ENCODE results near the gene EPGN.
"Not testable (repeated sequence)": the region's sequence is repeated elsewhere in the genome, so short reads cannot be mapped to it uniquely, and the experiment has no call there.

The EPGN gene

GRCh38 chr4:74338792-74339333, 30.6 kb downstream of the EPGN start:
- no peak for DNase-seq (ENCODE audit: low read depth in 2 of 2, low spot score in 1 of 2)

- no peak for DNase-seq (ENCODE audit: low read depth in 2 of 2, low spot score in 1 of 2)
Measured at GRCh38 chr4:74339501-74339900, 31.2 kb downstream of the EPGN start.

- not testable (repeated sequence) for DNase-seq (ENCODE audit: low read depth in 2 of 2, low spot score in 1 of 2)
Measured at GRCh38 chr4:74340421-74340820, 32.2 kb downstream of the EPGN start.

- no peak for DNase-seq (ENCODE audit: low read depth in 2 of 2, low spot score in 1 of 2)
Measured at GRCh38 chr4:74344031-74344430, 35.8 kb downstream of the EPGN start.

GRCh38 chr4:74353858-74354257, 45.6 kb downstream of the EPGN start:
- DNase-seq (ENCODE audit: low read depth in 2 of 2, low spot score in 1 of 2), result no peak

GRCh38 chr4:74357965-74358364, 49.7 kb downstream of the EPGN start:
- DNase-seq (ENCODE audit: low read depth in 2 of 2, low spot score in 1 of 2), result no peak

- DNase-seq (ENCODE audit: low read depth in 2 of 2, low spot score in 1 of 2), result no peak
Measured at GRCh38 chr4:74361671-74362070, 53.4 kb downstream of the EPGN start.

- DNase-seq (ENCODE audit: low read depth in 2 of 2, low spot score in 1 of 2), result no peak
Measured at GRCh38 chr4:74362347-74362746, 54.1 kb downstream of the EPGN start.

GRCh38 chr4:74364256-74364651, 56.0 kb downstream of the EPGN start:
- DNase-seq (ENCODE audit: low read depth in 2 of 2, low spot score in 1 of 2), result no peak

- no peak for DNase-seq (ENCODE audit: low read depth in 2 of 2, low spot score in 1 of 2)
Measured at GRCh38 chr4:74364652-74365491, 56.6 kb downstream of the EPGN start, which contains the start of gene EREG. Gene EREG (plus strand): TSS chr4:74365145. CDS start chr4:74365309, 164 bp downstream.

GRCh38 chr4:74365761-74366160, 57.5 kb downstream of the EPGN start:
- no peak for DNase-seq (ENCODE audit: low read depth in 2 of 2, low spot score in 1 of 2)

Measured in stimulated activated CD8-positive, alpha-beta memory T cell treated with anti-CD3 and anti-CD28 coated beads, Interleukin-4, amount 100 ng/mL, for 1 hour (primary cell).